AML-193 (cell line): ENCODE measurements around the gene PIK3R2.

Source experiments
- DNase-seq, 2 experiments: peaks; one replicate each; lab custom pipeline; 2025; lab: John Stamatoyannopoulos, UW

Gene PIK3R2

GRCh38 chr19:18123819-18124218 lies 29.1 kb upstream of the PIK3R2 start:
- DNase-seq, result no peak

GRCh38 chr19:18126097-18126496 lies 26.9 kb upstream of the PIK3R2 start:
- no peak for DNase-seq

- peak; percentile 70 to 77 for DNase-seq
Observed at GRCh38 chr19:18128044-18128443, 24.9 kb upstream of the PIK3R2 start.

GRCh38 chr19:18128805-18129204 lies 24.2 kb upstream of the PIK3R2 start:
- no peak for DNase-seq

GRCh38 chr19:18130523-18131242 lies 22.3 kb upstream of the PIK3R2 start:
- no peak for DNase-seq

- no peak for DNase-seq
Observed at GRCh38 chr19:18131841-18132596, 20.9 kb upstream of the PIK3R2 start.

GRCh38 chr19:18135712-18136584 lies 17.0 kb upstream of the PIK3R2 start:
- DNase-seq, result no peak

- DNase-seq, result no peak
Observed at GRCh38 chr19:18137242-18137641, 15.7 kb upstream of the PIK3R2 start.

- peak; percentile 26 to 42 for DNase-seq
Observed at GRCh38 chr19:18137657-18138339, 15.2 kb upstream of the PIK3R2 start.

GRCh38 chr19:18140473-18140872 lies 12.5 kb upstream of the PIK3R2 start:
- DNase-seq, result no peak

GRCh38 chr19:18141031-18141430 lies 11.9 kb upstream of the PIK3R2 start:
- no peak for DNase-seq

- DNase-seq, result no peak
Observed at GRCh38 chr19:18143902-18144301, 9.1 kb upstream of the PIK3R2 start.

- no peak for DNase-seq
Observed at GRCh38 chr19:18144361-18144760, 8.6 kb upstream of the PIK3R2 start.

GRCh38 chr19:18144906-18145305 lies 8.1 kb upstream of the PIK3R2 start:
- no peak for DNase-seq

- no peak for DNase-seq
Observed at GRCh38 chr19:18145391-18145999, 7.5 kb upstream of the PIK3R2 start.

GRCh38 chr19:18147396-18147795 lies 5.6 kb upstream of the PIK3R2 start:
- no peak for DNase-seq

GRCh38 chr19:18149596-18149975 lies 3.4 kb upstream of the PIK3R2 start:
- no peak for DNase-seq

GRCh38 chr19:18150776-18151624 lies 2.0 kb upstream of the PIK3R2 start:
- DNase-seq, result no peak

GRCh38 chr19:18152442-18152816 lies 534 bp upstream of the PIK3R2 start:
- DNase-seq, result peak; percentile 99

GRCh38 chr19:18153556-18154134 lies 682 bp downstream of the PIK3R2 start:
- DNase-seq, result no peak
